SK-N-MC (cell line): Measurements from ENCODE around the gene CGB8.

Experiments
- EZH2 ChIP-seq: fragments of 200-600 bp; sonication (generic); IDR thresholded peaks from one replicate; pipeline ENCODE4 v1.6.1; 2017; ENCODE audit warnings: antibody characterized with exemption
- FOXP2 ChIP-seq: optimal IDR thresholded peaks from 2 replicates; pipeline ENCODE3; 2011; ENCODE audit warnings: mild to moderate bottlenecking, moderate library complexity; ENCODE audit not compliant: insufficient read depth; ENCODE audit errors: extremely low read length, control extremely low read depth
- POLR2AphosphoS5 ChIP-seq: IDR thresholded peaks from 2 replicates; pipeline ENCODE4 v1.6.1; 2012; ENCODE audit warnings: mild to moderate bottlenecking, low read depth, low read length, borderline replicate concordance

- peak; percentile 21; the same call in 1 of the 2 replicates for TF ChIP-seq POLR2AphosphoS5
- no peak for TF ChIP-seq EZH2
- TF ChIP-seq FOXP2: no peak
Observed at GRCh38 chr19:49056101-49056901, 7.4 kb upstream of the CGB8 start.
